IMR-90 (cell line): Measurements from ENCODE around the gene MAPK1. TPM values are rescaled to one million over a fixed set of nuclear protein-coding genes. Genes with fewer than 3 reads are reported as not detected.

Experiments
- ATAC-seq: fragments of 200-7000 bp; cut with Tn5 transposase; 2 replicates; pipeline ENCODE4 v1.9.1; 2020; ENCODE audit warnings: low read depth, mild to moderate bottlenecking, moderate library complexity
- BruUV-seq: library from RNA; stranded (reverse); fragments of 400-500 nt; replicated peaks from 2 replicates; lab custom pipeline; 2021; lab: Mats Ljungman, UMichigan
- CTCF ChIA-PET: fragments of 300-600 bp; formaldehyde crosslinking; extraction: SDS; loops from one replicate; lab custom pipeline; 2021; ENCODE audit warnings: antibody characterized with exemption; lab: Yijun Ruan, JAX
- POLR2A ChIA-PET: fragments of 300-600 bp; sonication (Branson Sonifier 250); formaldehyde crosslinking; loops from one replicate; lab custom pipeline; 2022; ENCODE audit warnings: antibody characterized with exemption; ENCODE audit not compliant: unreplicated experiment; lab: Charles Lee
- DNase-seq: peaks from one replicate; pipeline ENCODE4 v3.0.0; 2013
- H2AFZ ChIP-seq: replicated peaks from 2 replicates; pipeline ENCODE3; 2013; ENCODE audit warnings: low read length, mild to moderate bottlenecking; ENCODE audit not compliant: poor library complexity
- H2AK5ac ChIP-seq: 2 replicates; pipeline ENCODE4 v1.6.1; 2013; ENCODE audit warnings: low read depth, low read length, inconsistent platforms
- H2AK9ac ChIP-seq: replicated peaks from 2 replicates; pipeline ENCODE3; 2013; ENCODE audit warnings: mild to moderate bottlenecking, low read depth, low read length, moderate library complexity; ENCODE audit not compliant: poor library complexity
- H2BK120ac ChIP-seq: 2 replicates; pipeline ENCODE4 v1.6.1; 2013; ENCODE audit warnings: low read depth, low read length, inconsistent platforms
- H2BK15ac ChIP-seq: 3 replicates; pipeline ENCODE4 v1.6.1; 2013; ENCODE audit warnings: low read depth, low read length, inconsistent platforms
- H2BK20ac ChIP-seq: 2 replicates; pipeline ENCODE4 v1.6.1; 2013; ENCODE audit warnings: low read depth, mild to moderate bottlenecking, inconsistent platforms, low read length, moderate library complexity
- H2BK5ac ChIP-seq: 2 replicates; pipeline ENCODE4 v1.6.1; 2013; ENCODE audit warnings: mild to moderate bottlenecking, low read depth, low read length, inconsistent platforms; ENCODE audit not compliant: poor library complexity, severe bottlenecking
- H3K14ac ChIP-seq: replicated peaks from 2 replicates; pipeline ENCODE4 v1.6.1; 2013; ENCODE audit warnings: low read depth, low read length, inconsistent platforms
- H3K18ac ChIP-seq: 2 replicates; pipeline ENCODE4 v1.6.1; 2013; ENCODE audit warnings: low read depth, low read length, control low read depth
- H3K23ac ChIP-seq: 2 replicates; pipeline ENCODE4 v1.6.1; 2013; ENCODE audit warnings: low read depth, low read length, inconsistent platforms
- H3K27ac ChIP-seq: 2 replicates; pipeline ENCODE4 v1.5.1; 2013; ENCODE audit warnings: mild to moderate bottlenecking, control low read depth, low read length; ENCODE audit not compliant: insufficient read depth
- H3K27me3 ChIP-seq: 2 replicates; pipeline ENCODE4 v1.6.1; 2013; ENCODE audit warnings: low read length; ENCODE audit not compliant: control insufficient read depth, insufficient read depth
- H3K36me3 ChIP-seq: 2 replicates; pipeline ENCODE4 v1.6.1; 2013; ENCODE audit warnings: low read length, mixed read lengths; ENCODE audit not compliant: control insufficient read depth, insufficient read depth
- H3K4ac ChIP-seq: 2 replicates; pipeline ENCODE4 v1.6.1; 2013; ENCODE audit warnings: low read depth, low read length, inconsistent platforms
- H3K4me1 ChIP-seq: 2 replicates; pipeline ENCODE4 v1.6.1; 2013; ENCODE audit warnings: low read length, mixed read lengths; ENCODE audit not compliant: control insufficient read depth, insufficient read depth
- H3K4me2 ChIP-seq: 2 replicates; pipeline ENCODE4 v1.6.1; 2013; ENCODE audit warnings: low read depth, mild to moderate bottlenecking, control low read depth, low read length, moderate library complexity
- H3K4me3 ChIP-seq: 2 replicates; pipeline ENCODE4 v1.5.1; 2013; ENCODE audit warnings: low read depth, mild to moderate bottlenecking, control low read depth, low read length, moderate library complexity; ENCODE audit not compliant: insufficient read depth
- H3K56ac ChIP-seq: 2 replicates; pipeline ENCODE4 v1.6.1; 2013; ENCODE audit warnings: low read length, inconsistent platforms; ENCODE audit not compliant: insufficient read depth; ENCODE audit errors: extremely low read depth
- H3K79me1 ChIP-seq, 2 experiments: 2 replicates each; pipeline ENCODE4 v1.6.1; 2013; ENCODE audit warnings: low read length in 2 of 2, inconsistent platforms in 1 of 2, low read depth in 1 of 2
- H3K9ac ChIP-seq: 2 replicates; pipeline ENCODE4 v1.6.1; 2013; ENCODE audit warnings: low read depth, low read length, control low read depth
- H3K9me1 ChIP-seq: 2 replicates; pipeline ENCODE4 v1.6.1; 2013; ENCODE audit warnings: low read length, inconsistent platforms; ENCODE audit not compliant: insufficient read depth
- H3K9me3 ChIP-seq: 2 replicates; pipeline ENCODE4 v1.6.1; 2013; ENCODE audit warnings: low read length; ENCODE audit not compliant: control insufficient read depth, insufficient read depth
- H4K20me1 ChIP-seq: 2 replicates; pipeline ENCODE4 v1.6.1; 2013; ENCODE audit warnings: low read length, inconsistent platforms; ENCODE audit not compliant: insufficient read depth
- H4K5ac ChIP-seq: 2 replicates; pipeline ENCODE4 v1.6.1; 2013; ENCODE audit warnings: mild to moderate bottlenecking, low read depth, low read length, control low read depth
- H4K8ac ChIP-seq, 2 experiments: 2 replicates each; pipeline ENCODE4 v1.6.1; 2013; ENCODE audit warnings: low read depth in 2 of 2, low read length in 2 of 2, control low read depth in 1 of 2, inconsistent platforms in 1 of 2
- H4K91ac ChIP-seq: 2 replicates; pipeline ENCODE4 v1.6.1; 2013; ENCODE audit warnings: low read depth, low read length, inconsistent platforms; ENCODE audit not compliant: insufficient read depth
- CHD1 ChIP-seq: IDR thresholded peaks from 2 replicates; pipeline ENCODE4 v1.6.1; 2012; ENCODE audit warnings: low read depth, low read length, improper control_type of control experiment
- MAZ ChIP-seq: IDR thresholded peaks from 2 replicates; pipeline ENCODE4 v1.6.1; 2012; ENCODE audit warnings: low read depth, mild to moderate bottlenecking, low read length, improper control_type of control experiment, moderate library complexity, borderline replicate concordance
- MXI1 ChIP-seq: IDR thresholded peaks from 2 replicates; pipeline ENCODE4 v1.6.1; 2012; ENCODE audit warnings: low read depth, mild to moderate bottlenecking, low read length, moderate library complexity, borderline replicate concordance
- POLR2A ChIP-seq: IDR thresholded peaks from 2 replicates; pipeline ENCODE4 v1.6.1; 2012; ENCODE audit warnings: mild to moderate bottlenecking, low read depth, low read length
- RFX5 ChIP-seq: IDR thresholded peaks from 2 replicates; pipeline ENCODE4 v1.8.0; 2012; ENCODE audit warnings: low read depth, mild to moderate bottlenecking, low read length, moderate library complexity
- USF2 ChIP-seq: fragments of 150-350 bp; IDR thresholded peaks from 2 replicates; pipeline ENCODE4 v1.6.1; 2017; ENCODE audit warnings: mild to moderate bottlenecking, antibody characterized with exemption, low read length, low read depth
- WGBS, 2 experiments: methylation state at CpG; one replicate each; pipeline versions ENCODE4 v1.1.5 to v1.1.7; 2013; ENCODE audit warnings: missing lambda C conversion rate in 2 of 2; ENCODE audit not compliant: insufficient read length in 1 of 2; ENCODE audit errors: extremely low coverage in 2 of 2; 5-methylcytosine and 5-hydroxymethylcytosine counted together
- dilution Hi-C: fragments of 300-500 bp; cut with HindIII; formaldehyde crosslinking; loops from one replicate; pipeline ENCODE4 v1.14.3; 2018; ENCODE audit warnings: low sequenced_read_pairs; ENCODE audit not compliant: unreplicated experiment
- in situ Hi-C: fragments of 300-500 bp; cut with MboI; formaldehyde crosslinking; loops from 3 replicates; pipeline ENCODE4 v1.14.3; 2019; ENCODE audit warnings: low sequenced_read_pairs, inconsistent platforms, mixed read lengths
- intact Hi-C: fragments of 100-400 bp; cut with micrococcal nuclease; formaldehyde crosslinking; loops from 2 replicates; pipeline ENCODE4 v1.10.0; 2022
- polyA plus RNA-seq, 3 experiments: library from polyadenylated mRNA; depleted of rRNA; stranded (reverse); fragments of >200 nt; gene quantifications; 2 replicates each; pipeline ENCODE4 v1.2.3, GENCODE V29; 2012; ENCODE audit warnings: low replicate concordance in 1 of 3
- total RNA-seq: library from RNA; depleted of rRNA; stranded (reverse); fragments of >200 nt; gene quantifications from 2 replicates; pipeline ENCODE4 v1.2.3, GENCODE V29; 2012

Gene MAPK1
- total and polyA plus RNA-seq, 2 of the 4 experiments (the other 2 are of a cell fraction): 41.0 to 51.3 TPM

DNA sequence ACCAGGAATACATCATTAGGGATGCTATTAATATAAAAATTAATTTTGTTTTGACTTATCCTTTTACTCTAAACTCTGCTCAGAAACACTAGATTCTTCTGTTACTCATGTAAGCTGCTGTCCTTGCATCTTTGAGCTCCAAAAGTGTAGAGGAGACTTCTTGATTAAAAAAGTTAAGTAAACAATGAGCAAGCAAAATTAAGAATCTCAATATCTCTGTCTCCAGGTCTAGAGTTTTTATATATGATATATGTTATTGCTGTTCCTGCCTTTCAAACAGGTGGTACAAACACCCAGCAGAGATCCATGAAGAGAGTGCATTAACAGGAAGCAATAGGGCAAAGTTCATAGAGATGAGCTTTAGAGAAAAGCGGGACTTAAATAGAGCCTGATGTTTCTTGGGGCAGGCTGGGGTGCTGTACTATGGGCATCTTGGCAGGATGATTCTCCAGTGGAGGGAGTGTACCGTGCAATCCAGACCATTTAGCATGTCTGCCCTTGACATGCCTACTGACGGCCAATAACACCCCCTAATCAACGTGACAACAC, 6.9 kb downstream of the MAPK1 start:
- H3K14ac ChIP-seq: no peak overlapping the region
- no peak overlapping the region for H2BK5ac ChIP-seq
- H4K5ac ChIP-seq: no peak overlapping the region
- no peaks in the 10 kb centered on the region for H3K27me3 ChIP-seq
- peaks cover 14% of the 10 kb centered on the region for H3K4me1 ChIP-seq
- no peak for DNase-seq
- TF ChIP-seq USF2 (no peak), MXI1 (no peak), POLR2A (no peak), MAZ (no peak), CHD1 (no peak), RFX5 (no peak)
- H4K20me1 ChIP-seq: peaks cover 99% of the 10 kb centered on the region
- no peak overlapping the region for H3K9ac ChIP-seq
- no TSS peak for BruUV-seq
- H3K18ac ChIP-seq: no peak overlapping the region
- H3K79me1 ChIP-seq: peaks cover 0 to 79% of the 10 kb centered on the region in 2 experiments; a peak in 3 of 4 replicates
- H3K9me1 ChIP-seq: peaks cover 38% of the 10 kb centered on the region
- in situ Hi-C loops (no loop called here), intact Hi-C loops (no loop called here), dilution Hi-C loops (no loop called here)
- H2BK20ac ChIP-seq: no peak overlapping the region
- no peak overlapping the region for H2BK15ac ChIP-seq
- WGBS, 2 experiments: no CpG with 5 or more reads among the region's 4 CpGs
- no peak overlapping the region for H4K91ac ChIP-seq
- POLR2A ChIA-PET: no interaction called here
- H3K27ac ChIP-seq: no peak overlapping the region
- no peak overlapping the region for H3K56ac ChIP-seq
- CTCF ChIA-PET: no interaction called here
- no peak overlapping the region for H3K23ac ChIP-seq
- no peak overlapping the region for H2AK9ac ChIP-seq
- no peak overlapping the region for H2BK120ac ChIP-seq
- H3K36me3 ChIP-seq: no peaks in the 10 kb centered on the region
- H2AK5ac ChIP-seq: no peak overlapping the region
- H2AFZ ChIP-seq: no peak overlapping the region
- no peak overlapping the region for H4K8ac ChIP-seq
- H3K4me2 ChIP-seq: no peak overlapping the region
- no peaks in the 10 kb centered on the region for H3K9me3 ChIP-seq
- no peak overlapping the region for H3K4ac ChIP-seq
- no peak overlapping the region for H3K4me3 ChIP-seq
- no peak for ATAC-seq
